Measurements from ENCODE around the gene SPNS3.

Gene SPNS3

GRCh38 chr17:4509923-4510617 is 76.3 kb downstream of the SPNS3 start:
- no peak for DNase-seq

GRCh38 chr17:4510618-4510941 is 76.8 kb downstream of the SPNS3 start:
- no peak for DNase-seq

GRCh38 chr17:4511199-4511932 is 77.6 kb downstream of the SPNS3 start:
- no peak for DNase-seq

GRCh38 chr17:4512156-4513112 is 78.7 kb downstream of the SPNS3 start:
- peak; percentile 7 for DNase-seq

GRCh38 chr17:4513113-4514032 is 79.6 kb downstream of the SPNS3 start:
- DNase-seq, result peak; percentile 51

GRCh38 chr17:4514206-4514605 is 80.5 kb downstream of the SPNS3 start:
- peak; percentile 49 for DNase-seq

GRCh38 chr17:4514779-4515178 is 81.0 kb downstream of the SPNS3 start:
- DNase-seq, result no peak

GRCh38 chr17:4515501-4515900 is 81.8 kb downstream of the SPNS3 start:
- no peak for DNase-seq

GRCh38 chr17:4516735-4517134 is 83.0 kb downstream of the SPNS3 start:
- DNase-seq, result no peak

- DNase-seq, result no peak
Measured at GRCh38 chr17:4518901-4519300, 85.2 kb downstream of the SPNS3 start.

GRCh38 chr17:4519361-4519788 is 85.6 kb downstream of the SPNS3 start:
- no peak for DNase-seq

GRCh38 chr17:4520060-4520893 is 86.5 kb downstream of the SPNS3 start:
- no peak for DNase-seq

- no peak for DNase-seq
Measured at GRCh38 chr17:4520894-4521600, 87.3 kb downstream of the SPNS3 start.

GRCh38 chr17:4522661-4523060 is 88.9 kb downstream of the SPNS3 start:
- no peak for DNase-seq

GRCh38 chr17:4523946-4524345 is 90.2 kb downstream of the SPNS3 start:
- DNase-seq, result no peak

- DNase-seq, result no peak
Measured at GRCh38 chr17:4525691-4526397, 92.1 kb downstream of the SPNS3 start.

- DNase-seq, result no peak
Measured at GRCh38 chr17:4527134-4527533, 93.4 kb downstream of the SPNS3 start.

GRCh38 chr17:4527566-4528125 is 93.9 kb downstream of the SPNS3 start:
- DNase-seq, result no peak

GRCh38 chr17:4529533-4530152 is 95.9 kb downstream of the SPNS3 start:
- DNase-seq, result no peak

All from right kidney (tissue), 1 donor.